ENCODE measurements around the gene SBF1.

DNA sequence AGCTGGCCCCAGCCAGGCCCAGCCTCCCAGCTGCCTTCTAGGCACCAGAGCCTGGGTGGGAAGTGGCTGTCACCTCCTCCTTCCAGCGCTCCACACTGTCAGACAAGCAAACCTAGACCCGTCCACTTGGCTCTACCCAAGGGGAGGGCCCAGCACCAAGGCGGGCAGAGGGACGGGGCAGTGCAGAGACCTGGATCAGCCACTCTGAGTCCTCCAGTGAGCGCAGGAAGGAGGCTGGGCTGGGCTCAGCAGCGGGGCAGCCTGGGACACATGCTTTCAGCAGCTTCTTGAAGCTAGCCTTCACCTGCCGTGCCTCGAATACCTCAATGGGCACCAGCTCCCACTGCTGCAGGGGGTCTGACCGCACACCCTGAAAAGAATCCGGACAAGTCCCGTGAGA, 18.8 kb downstream of the SBF1 start:
- TF ChIP-seq EZH2 (IDR thresholded peaks at IDR 0.05), result no peak
- TF ChIP-seq POLR2AphosphoS5 (IDR thresholded peaks at IDR 0.05; ENCODE audit: borderline replicate concordance, low read depth, low read length), result no peak

Data from SK-N-MC (cell line).